B cell (primary cell): ENCODE measurements around the gene STK38L. TPM values are rescaled to one million over a fixed set of nuclear protein-coding genes. Genes with fewer than 3 reads are reported as not detected.

Experiments used
- ATAC-seq: fragments of 200-7000 bp; cut with Tn5 transposase; one replicate; pipeline ENCODE4 v1.10.0; 2021; ENCODE audit warnings: low read depth, mild to moderate bottlenecking, moderate number of reproducible peaks, moderate library complexity
- CTCF ChIA-PET: fragments of 350-600 bp; sonication (Branson Sonifier 250); formaldehyde crosslinking; loops from one replicate; lab custom pipeline; 2021; ENCODE audit warnings: antibody characterized with exemption, inconsistent platforms; lab: Charles Lee
- POLR2A ChIA-PET: fragments of 350-600 bp; sonication (Branson Sonifier 250); formaldehyde crosslinking; loops from one replicate; lab custom pipeline; 2021; ENCODE audit warnings: antibody characterized with exemption; lab: Charles Lee
- DNase-seq: peaks from one replicate; pipeline ENCODE4 v3.0.0; 2013
- H2AFZ ChIP-seq: 2 replicates; pipeline ENCODE4 v1.6.1; 2012; ENCODE audit warnings: mild to moderate bottlenecking, low read depth, low read length; ENCODE audit not compliant: insufficient read depth, poor library complexity, severe bottlenecking
- H3K27ac ChIP-seq, 2 donors: 1 replicate in 1 of 2; 2 replicates in 1 of 2; pipeline ENCODE4 v1.5.1; 2012 to 2013; ENCODE audit warnings: low read length in 2 of 2, mild to moderate bottlenecking in 2 of 2, moderate library complexity in 1 of 2
- H3K27me3 ChIP-seq, 4 experiments: fragments of 200-600 bp in 1 of 4; sonication (generic) in 1 of 4; replicated peaks in 1 of 4; 1 replicate in 2 of 4; 2 replicates in 2 of 4; pipeline versions ENCODE4 v1.6.1 to v1.7.0; 2013 to 2016; ENCODE audit warnings: low read length in 3 of 4, mild to moderate bottlenecking in 2 of 4, mixed read lengths in 1 of 4, moderate library complexity in 1 of 4; ENCODE audit not compliant: insufficient read depth in 4 of 4, control insufficient read depth in 3 of 4; ENCODE audit errors: control extremely low read depth in 1 of 4
- H3K36me3 ChIP-seq, 2 experiments: replicated peaks in 1 of 2; 1 replicate in 1 of 2; 2 replicates in 1 of 2; pipeline versions ENCODE4 v1.6.1 to v1.7.1; 2013; ENCODE audit warnings: low read length in 1 of 2; ENCODE audit not compliant: insufficient read depth in 2 of 2, control insufficient read depth in 1 of 2; ENCODE audit errors: control extremely low read depth in 1 of 2, extremely low read depth in 1 of 2
- H3K4me1 ChIP-seq, 2 donors: fragments of 200-600 bp in 1 of 2; sonication (generic) in 1 of 2; 1 replicate in 1 of 2; 2 replicates in 1 of 2; pipeline versions ENCODE4 v1.5.1 to v1.6.1; 2013 to 2017; ENCODE audit warnings: low read length in 2 of 2; ENCODE audit not compliant: control insufficient read depth in 2 of 2, insufficient read depth in 2 of 2
- H3K4me2 ChIP-seq: replicated peaks from 2 replicates; pipeline ENCODE3; 2012; ENCODE audit warnings: mild to moderate bottlenecking, low read depth, low read length; ENCODE audit not compliant: poor library complexity, severe bottlenecking
- H3K4me3 ChIP-seq, 5 experiments: fragments of 200-600 bp in 1 of 5; sonication (generic) in 1 of 5; 1 replicate in 3 of 5; 2 replicates in 2 of 5; pipeline versions ENCODE4 v1.5.1 to v1.7.0; 2011 to 2016; ENCODE audit warnings: low read length in 4 of 5, mild to moderate bottlenecking in 4 of 5, low read depth in 2 of 5, control low read depth in 1 of 5, moderate library complexity in 1 of 5; ENCODE audit not compliant: insufficient read depth in 1 of 5; ENCODE audit errors: control extremely low read depth in 1 of 5, extremely low read depth in 1 of 5
- H3K79me2 ChIP-seq: fragments of 200-600 bp; sonication (generic); one replicate; pipeline ENCODE4 v1.6.0; 2016; ENCODE audit warnings: low read length; ENCODE audit not compliant: control insufficient read depth, insufficient read depth
- H3K9ac ChIP-seq: fragments of 200-600 bp; sonication (generic); 2 replicates; pipeline ENCODE4 v1.6.1; 2017; ENCODE audit warnings: mild to moderate bottlenecking, low read length, moderate library complexity
- H3K9me3 ChIP-seq, 3 donors: one replicate each; pipeline versions ENCODE4 v1.6.1 to v1.7.1; 2013; ENCODE audit warnings: low read length in 2 of 3; ENCODE audit not compliant: control insufficient read depth in 2 of 3, insufficient read depth in 1 of 3; ENCODE audit errors: control extremely low read depth in 1 of 3
- H4K20me1 ChIP-seq: 2 replicates; pipeline ENCODE4 v1.6.0; 2012; ENCODE audit warnings: mild to moderate bottlenecking, low read length; ENCODE audit not compliant: insufficient read depth, control insufficient read depth, poor library complexity, severe bottlenecking
- H3K27ac Mint-ChIP-seq: one replicate; pipeline ENCODE4 v1.8.0; 2021; ENCODE audit warnings: mixed read lengths
- H3K27me3 Mint-ChIP-seq: one replicate; pipeline ENCODE4 v1.8.0; 2021; ENCODE audit warnings: mixed read lengths
- H3K4me1 Mint-ChIP-seq: one replicate; pipeline ENCODE4 v1.8.0; 2021; ENCODE audit warnings: mixed read lengths
- H3K4me3 Mint-ChIP-seq: one replicate; pipeline ENCODE4 v1.8.0; 2021; ENCODE audit warnings: mixed read lengths
- H3K9me3 Mint-ChIP-seq: one replicate; pipeline ENCODE4 v1.8.0; 2022; ENCODE audit warnings: mixed read lengths; ENCODE audit not compliant: insufficient read depth
- EZH2 ChIP-seq: IDR thresholded peaks from 2 replicates; pipeline ENCODE4 v1.6.1; 2012; ENCODE audit warnings: borderline replicate concordance, low read depth, mild to moderate bottlenecking, moderate library complexity, low read length; ENCODE audit not compliant: insufficient read depth, poor library complexity, severe bottlenecking
- WGBS: methylation state at CpG from one replicate; pipeline ENCODE4 v1.1.5; 2013; ENCODE audit warnings: missing lambda C conversion rate; ENCODE audit not compliant: insufficient coverage; 5-methylcytosine and 5-hydroxymethylcytosine counted together
- intact Hi-C: fragments of 100-400 bp; cut with micrococcal nuclease; formaldehyde crosslinking; loops from one replicate; pipeline ENCODE4 v1.10.0; 2022
- polyA plus RNA-seq: library from polyadenylated mRNA; depleted of rRNA; stranded (reverse); fragments of >200 nt; gene quantifications from 2 replicates; pipeline ENCODE4 v1.2.3, GENCODE V29; 2012
- total RNA-seq, 2 donors: library from RNA; stranded (reverse); fragments of 120-200 nt in 1 of 2; gene quantifications; 1 replicate in 1 of 2; 2 replicates in 1 of 2; pipeline versions ENCODE4 v1.2.3 to v1.2.4, GENCODE V29; 2013 to 2022
- TF ChIP-seq, protein P1 (sequence below): fragments of 200-600 bp; IDR thresholded peaks from one replicate; pipeline ENCODE4 v1.8.0; 2022; ENCODE audit warnings: antibody characterized with exemption, mild to moderate bottlenecking

STK38L gene
- total and polyA plus RNA-seq, 2 donors (not counting 1 experiment from before 2014, with no cell fraction given), result 5.5 to 21.2 TPM

DNA sequence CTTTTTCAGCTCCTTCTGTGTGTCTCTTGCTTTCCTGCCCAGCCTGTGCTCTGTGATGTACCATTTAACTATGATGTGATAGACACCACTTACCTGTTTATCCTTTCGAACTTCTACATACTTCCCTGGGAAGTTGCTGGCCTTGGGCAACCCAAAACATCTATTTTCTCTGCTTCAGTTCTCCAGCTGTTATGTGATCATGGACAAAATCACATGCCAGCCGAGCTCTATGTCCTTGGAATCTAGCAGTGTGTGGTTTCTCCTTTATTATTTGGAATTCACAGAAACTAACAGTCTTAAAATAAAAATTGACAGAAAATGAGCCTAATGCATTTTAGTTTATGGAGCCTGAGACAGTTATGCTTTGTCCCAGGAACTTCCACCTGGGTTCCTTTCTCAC, 111.4 kb downstream of the STK38L start:
- CTCF ChIA-PET, result no interaction called here
- H3K4me1 Mint-ChIP-seq, result no peaks in the 10 kb centered on the region
- Histone ChIP-seq H4K20me1 (no peaks in the 10 kb centered on the region), H3K4me1 (no peaks in the 10 kb centered on the region), H3K27ac (no peak overlapping the region), H2AFZ (no peak overlapping the region), H3K9me3 (peaks cover 0 to 1% (median 0%) of the 10 kb centered on the region in 3 donors), H3K79me2 (no peaks in the 10 kb centered on the region), H3K4me3 (no peak overlapping the region), H3K9ac (no peak overlapping the region), H3K4me2 (no peak overlapping the region), H3K27me3 (no peaks in the 10 kb centered on the region), H3K36me3 (no peaks in the 10 kb centered on the region)
- H3K4me3 Mint-ChIP-seq, result no peak overlapping the region
- no peak for TF ChIP-seq EZH2
- TF ChIP-seq, protein P1, sequence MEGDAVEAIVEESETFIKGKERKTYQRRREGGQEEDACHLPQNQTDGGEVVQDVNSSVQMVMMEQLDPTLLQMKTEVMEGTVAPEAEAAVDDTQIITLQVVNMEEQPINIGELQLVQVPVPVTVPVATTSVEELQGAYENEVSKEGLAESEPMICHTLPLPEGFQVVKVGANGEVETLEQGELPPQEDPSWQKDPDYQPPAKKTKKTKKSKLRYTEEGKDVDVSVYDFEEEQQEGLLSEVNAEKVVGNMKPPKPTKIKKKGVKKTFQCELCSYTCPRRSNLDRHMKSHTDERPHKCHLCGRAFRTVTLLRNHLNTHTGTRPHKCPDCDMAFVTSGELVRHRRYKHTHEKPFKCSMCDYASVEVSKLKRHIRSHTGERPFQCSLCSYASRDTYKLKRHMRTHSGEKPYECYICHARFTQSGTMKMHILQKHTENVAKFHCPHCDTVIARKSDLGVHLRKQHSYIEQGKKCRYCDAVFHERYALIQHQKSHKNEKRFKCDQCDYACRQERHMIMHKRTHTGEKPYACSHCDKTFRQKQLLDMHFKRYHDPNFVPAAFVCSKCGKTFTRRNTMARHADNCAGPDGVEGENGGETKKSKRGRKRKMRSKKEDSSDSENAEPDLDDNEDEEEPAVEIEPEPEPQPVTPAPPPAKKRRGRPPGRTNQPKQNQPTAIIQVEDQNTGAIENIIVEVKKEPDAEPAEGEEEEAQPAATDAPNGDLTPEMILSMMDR, result no peak
- WGBS, result no CpG with 5 or more reads among the region's 2 CpGs
- intact Hi-C loops, result no loop called here
- DNase-seq (no peak), ATAC-seq (no peak)
- no peak overlapping the region for H3K27ac Mint-ChIP-seq
- no peaks in the 10 kb centered on the region for H3K27me3 Mint-ChIP-seq
- POLR2A ChIA-PET, result no interaction called here
- no peaks in the 10 kb centered on the region for H3K9me3 Mint-ChIP-seq

DNA sequence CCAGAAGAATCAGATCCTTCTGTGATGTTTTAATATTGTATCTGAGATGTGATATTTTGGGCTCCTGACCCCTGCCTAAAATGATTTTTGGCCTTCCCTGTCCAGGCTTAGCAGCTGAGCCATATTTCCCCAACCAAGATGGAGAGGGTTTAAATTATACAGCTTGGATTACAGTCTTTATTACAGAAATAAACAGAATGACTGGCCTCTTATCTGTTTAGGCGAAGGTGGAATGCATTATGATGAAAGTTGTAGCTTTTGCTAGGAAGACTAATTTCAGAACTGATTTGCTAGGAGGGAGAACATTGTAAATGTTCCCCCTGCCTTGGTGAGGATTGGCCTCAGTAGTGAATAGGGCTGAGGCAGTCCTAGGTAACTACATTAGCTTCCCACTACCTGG, 111.9 kb downstream of the STK38L start:
- no peaks in the 10 kb centered on the region for H4K20me1 ChIP-seq
- no peaks in the 10 kb centered on the region for H3K9me3 Mint-ChIP-seq

More for the DNA sequence above, 111.9 kb downstream of the STK38L start:
- Histone ChIP-seq H2AFZ (no peak overlapping the region), H3K4me2 (no peak overlapping the region), H3K4me1 (no peaks in the 10 kb centered on the region), H3K27ac (no peak overlapping the region), H3K27me3 (no peaks in the 10 kb centered on the region), H3K9me3 (peaks cover 0 to 1% (median 0%) of the 10 kb centered on the region in 3 donors), H3K79me2 (no peaks in the 10 kb centered on the region), H3K36me3 (no peaks in the 10 kb centered on the region), H3K9ac (no peak overlapping the region), H3K4me3 (no peak overlapping the region)
- Mint-ChIP-seq H3K27ac (no peak overlapping the region), H3K4me1 (no peaks in the 10 kb centered on the region), H3K27me3 (no peaks in the 10 kb centered on the region), H3K4me3 (no peak overlapping the region)
- ChIA-PET CTCF (no interaction called here), POLR2A (no interaction called here)
- intact Hi-C loops, result no loop called here
- TF ChIP-seq EZH2, result no peak
- TF ChIP-seq, protein P1, result no peak
- DNase-seq, result no peak
- WGBS, result no CpG with 5 or more reads among the region's 1 CpG
- no peak for ATAC-seq
